Measurements from ENCODE around the gene PHF5A. TPM values are rescaled to one million over a fixed set of nuclear protein-coding genes. Genes with fewer than 3 reads are reported as not detected.
A peak's percentile ranks its signal among the peaks of the same experiment; 100 is the strongest.

PHF5A gene
- total RNA-seq, 1 experiment from 2014 or later, result 85.5 TPM

DNA sequence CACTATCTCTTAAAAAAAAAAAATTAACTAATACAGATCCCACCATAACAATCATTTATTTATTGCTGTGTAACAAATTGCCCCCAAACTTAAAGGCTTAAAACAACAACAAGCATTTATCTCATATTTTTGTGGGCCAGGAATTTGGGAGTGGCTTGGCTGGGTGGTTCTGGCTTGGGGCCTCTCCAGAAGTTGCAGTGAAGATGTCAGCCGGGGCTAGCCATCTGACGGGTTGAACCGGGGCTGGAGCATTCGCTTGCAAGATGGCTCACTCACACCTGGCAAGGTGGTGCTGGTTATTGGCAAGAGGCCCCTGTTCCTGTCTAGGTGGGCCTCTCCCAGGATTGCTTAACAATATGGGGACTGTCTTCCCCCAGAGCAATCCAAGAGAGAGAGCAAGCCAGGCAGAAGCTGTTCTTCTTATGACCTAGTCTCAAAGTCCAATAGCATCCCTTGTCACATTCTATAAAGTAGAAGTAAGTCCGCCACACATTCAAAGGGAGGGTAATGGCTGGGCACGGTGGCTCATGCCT lies 29.9 kb upstream of the PHF5A start:
- Histone ChIP-seq H3K4me1 (ENCODE audit: insufficient read depth, low read length, poor library complexity, severe bottlenecking) (no peaks in the 10 kb centered on the region), H3K36me3 (ENCODE audit: insufficient read depth, low read length, poor library complexity, severe bottlenecking) (peaks cover 7% of the 10 kb centered on the region), H3K9me3 (ENCODE audit: low read depth, low read length, poor library complexity, severe bottlenecking) (no peaks in the 10 kb centered on the region), H3K27ac (ENCODE audit: low read depth, low read length, poor library complexity, severe bottlenecking) (no peak overlapping the region), H3K27me3 (replicated peaks; ENCODE audit: insufficient read depth, low read depth, low read length, poor library complexity) (no peaks in the 10 kb centered on the region), H3K4me3 (ENCODE audit: low read depth, low read length, poor library complexity, severe bottlenecking) (no peak overlapping the region)
- BruUV-seq (replicated peaks), result no TSS peak
- TF ChIP-seq, protein P1, sequence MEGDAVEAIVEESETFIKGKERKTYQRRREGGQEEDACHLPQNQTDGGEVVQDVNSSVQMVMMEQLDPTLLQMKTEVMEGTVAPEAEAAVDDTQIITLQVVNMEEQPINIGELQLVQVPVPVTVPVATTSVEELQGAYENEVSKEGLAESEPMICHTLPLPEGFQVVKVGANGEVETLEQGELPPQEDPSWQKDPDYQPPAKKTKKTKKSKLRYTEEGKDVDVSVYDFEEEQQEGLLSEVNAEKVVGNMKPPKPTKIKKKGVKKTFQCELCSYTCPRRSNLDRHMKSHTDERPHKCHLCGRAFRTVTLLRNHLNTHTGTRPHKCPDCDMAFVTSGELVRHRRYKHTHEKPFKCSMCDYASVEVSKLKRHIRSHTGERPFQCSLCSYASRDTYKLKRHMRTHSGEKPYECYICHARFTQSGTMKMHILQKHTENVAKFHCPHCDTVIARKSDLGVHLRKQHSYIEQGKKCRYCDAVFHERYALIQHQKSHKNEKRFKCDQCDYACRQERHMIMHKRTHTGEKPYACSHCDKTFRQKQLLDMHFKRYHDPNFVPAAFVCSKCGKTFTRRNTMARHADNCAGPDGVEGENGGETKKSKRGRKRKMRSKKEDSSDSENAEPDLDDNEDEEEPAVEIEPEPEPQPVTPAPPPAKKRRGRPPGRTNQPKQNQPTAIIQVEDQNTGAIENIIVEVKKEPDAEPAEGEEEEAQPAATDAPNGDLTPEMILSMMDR (conservative IDR thresholded peaks at IDR 0.05; ENCODE audit: low read depth, low read length), result no peak
- no peak for TF ChIP-seq EZH2 (IDR thresholded peaks at IDR 0.05; ENCODE audit: borderline replicate concordance, low read depth, low read length, poor library complexity, severe bottlenecking)
- no peak for DNase-seq (ENCODE audit: low spot score)
- intact Hi-C loops (cut with micrococcal nuclease; ENCODE audit: unreplicated experiment), result no loop called here
- POLR2A ChIA-PET (ENCODE audit: low non-redundant PET), result no interaction called here
- CTCF ChIA-PET, result no interaction called here

DNA sequence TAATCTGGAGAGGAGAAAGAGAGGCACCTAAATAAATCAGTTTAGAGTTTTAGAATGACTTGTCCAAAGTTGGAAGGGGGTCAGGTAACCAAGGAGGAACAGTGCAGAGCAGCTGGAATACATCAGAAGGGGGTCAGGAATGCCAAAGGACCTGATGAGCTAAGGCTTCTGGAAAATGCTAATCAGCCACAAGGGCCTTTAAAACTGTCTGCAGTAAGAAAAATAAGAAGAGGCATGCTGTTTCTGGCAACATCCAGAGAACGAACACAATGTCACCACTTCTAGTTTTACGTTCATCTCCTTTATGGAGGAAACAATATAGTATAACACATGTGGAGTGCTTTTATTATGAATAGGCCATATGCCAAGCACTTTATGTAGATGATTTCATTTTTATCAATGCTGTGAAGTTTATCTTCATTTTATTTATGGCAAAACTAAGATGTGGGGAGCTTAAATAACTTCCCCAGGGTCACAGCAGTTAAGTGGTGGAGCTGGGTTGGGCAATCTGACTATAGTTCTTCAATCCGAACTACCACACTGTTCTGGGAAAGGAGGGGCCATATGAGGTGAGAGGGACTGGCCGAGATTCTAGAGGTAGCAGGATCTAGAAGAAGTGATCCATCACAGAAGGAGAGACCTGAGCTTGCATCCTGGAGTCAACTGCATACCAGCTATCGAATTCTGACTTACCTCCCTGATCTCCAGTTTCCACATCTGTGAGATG lies 23.0 kb upstream of the PHF5A start:
- POLR2A ChIA-PET (ENCODE audit: low non-redundant PET), result no interaction called here

GRCh38 chr22:41488596-41489385 lies 20.3 kb upstream of the PHF5A start:
- TF ChIP-seq, protein P1 (conservative IDR thresholded peaks at IDR 0.05; ENCODE audit: low read depth, low read length), result no peak
- TF ChIP-seq EZH2 (IDR thresholded peaks at IDR 0.05; ENCODE audit: borderline replicate concordance, low read depth, low read length, poor library complexity, severe bottlenecking), result no peak
- Histone ChIP-seq H3K4me3 (ENCODE audit: low read depth, low read length, poor library complexity, severe bottlenecking) (no peak overlapping the region), H3K27ac (ENCODE audit: low read depth, low read length, poor library complexity, severe bottlenecking) (no peak overlapping the region), H3K36me3 (ENCODE audit: insufficient read depth, low read length, poor library complexity, severe bottlenecking) (peaks cover 3% of the 10 kb centered on the region), H3K4me1 (ENCODE audit: insufficient read depth, low read length, poor library complexity, severe bottlenecking) (peaks cover 21% of the 10 kb centered on the region), H3K27me3 (replicated peaks; ENCODE audit: insufficient read depth, low read depth, low read length, poor library complexity) (no peaks in the 10 kb centered on the region), H3K9me3 (ENCODE audit: low read depth, low read length, poor library complexity, severe bottlenecking) (no peaks in the 10 kb centered on the region)
- ChIA-PET POLR2A (ENCODE audit: low non-redundant PET) (no interaction called here), CTCF (interaction anchor here (0.8 kb wide), 1 partner anchor 29 kb away, joined by 5 read pairs; no protein-coding TSS in a partner anchor)
- BruUV-seq (replicated peaks), result no TSS peak
- DNase-seq (ENCODE audit: low spot score), result no peak
- intact Hi-C loops (cut with micrococcal nuclease; ENCODE audit: unreplicated experiment), result no loop called here

More for the DNA sequence above, 23.0 kb upstream of the PHF5A start:
- Histone ChIP-seq H3K9me3 (ENCODE audit: low read depth, low read length, poor library complexity, severe bottlenecking) (no peaks in the 10 kb centered on the region), H3K27me3 (replicated peaks; ENCODE audit: insufficient read depth, low read depth, low read length, poor library complexity) (no peaks in the 10 kb centered on the region), H3K27ac (ENCODE audit: low read depth, low read length, poor library complexity, severe bottlenecking) (no peak overlapping the region), H3K4me3 (ENCODE audit: low read depth, low read length, poor library complexity, severe bottlenecking) (no peak overlapping the region), H3K36me3 (ENCODE audit: insufficient read depth, low read length, poor library complexity, severe bottlenecking) (peaks cover 3% of the 10 kb centered on the region), H3K4me1 (ENCODE audit: insufficient read depth, low read length, poor library complexity, severe bottlenecking) (peaks cover 21% of the 10 kb centered on the region)
- TF ChIP-seq EZH2 (IDR thresholded peaks at IDR 0.05; ENCODE audit: borderline replicate concordance, low read depth, low read length, poor library complexity, severe bottlenecking), result no peak
- TF ChIP-seq, protein P1 (conservative IDR thresholded peaks at IDR 0.05; ENCODE audit: low read depth, low read length), result no peak
- peak; percentile 50 for DNase-seq (ENCODE audit: low spot score)
- CTCF ChIA-PET, result no interaction called here
- no TSS peak for BruUV-seq (replicated peaks)
- intact Hi-C loops (cut with micrococcal nuclease; ENCODE audit: unreplicated experiment), result no loop called here

Measured in A673 (cell line).